Right lobe of liver (tissue), 4 donors: ENCODE data around the gene LDB2.

Experiments used
- POLR2A ChIP-seq: fragments of 450-650 bp; IDR thresholded peaks from one replicate; pipeline ENCODE4 v1.6.1; 2017; ENCODE audit warnings: antibody characterized with exemption, mild to moderate bottlenecking
- TF ChIP-seq, protein P1 (sequence below), 4 donors: fragments of 200-600 bp in 3 of 4; fragments of 450-650 bp in 1 of 4; IDR thresholded peaks; one replicate each; pipeline versions ENCODE4 v1.5.1 to v1.8.0; 2016 to 2022; ENCODE audit warnings: antibody characterized with exemption in 4 of 4, mild to moderate bottlenecking in 2 of 4
- donor health status: DM: no; HTN: no; CAD: no.
- donor health status: DM: no; HTN: no; CAD: no.
- donor health status: DM: no; HTN: yes; CAD: no.

DNA sequence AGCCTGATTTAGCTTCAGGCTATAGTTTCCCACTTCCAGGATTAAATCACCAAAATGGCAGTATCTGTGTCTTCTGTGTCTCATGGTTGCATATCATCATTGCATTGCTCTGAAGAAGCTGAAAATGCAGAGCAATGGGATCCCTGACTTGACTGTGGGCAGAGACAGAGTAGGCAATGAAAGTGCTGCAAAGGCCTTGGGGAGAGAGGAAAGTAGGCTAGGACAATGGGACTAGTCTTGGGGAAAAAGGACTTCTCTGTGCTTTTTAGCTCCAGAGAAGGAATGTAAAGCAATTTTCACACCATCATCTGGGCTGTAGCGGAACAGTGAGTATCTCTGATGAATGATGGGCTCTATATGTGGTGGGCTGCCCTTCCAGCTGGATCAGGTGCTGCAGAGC, 202.5 kb downstream of the LDB2 start:
- TF ChIP-seq, protein P1, sequence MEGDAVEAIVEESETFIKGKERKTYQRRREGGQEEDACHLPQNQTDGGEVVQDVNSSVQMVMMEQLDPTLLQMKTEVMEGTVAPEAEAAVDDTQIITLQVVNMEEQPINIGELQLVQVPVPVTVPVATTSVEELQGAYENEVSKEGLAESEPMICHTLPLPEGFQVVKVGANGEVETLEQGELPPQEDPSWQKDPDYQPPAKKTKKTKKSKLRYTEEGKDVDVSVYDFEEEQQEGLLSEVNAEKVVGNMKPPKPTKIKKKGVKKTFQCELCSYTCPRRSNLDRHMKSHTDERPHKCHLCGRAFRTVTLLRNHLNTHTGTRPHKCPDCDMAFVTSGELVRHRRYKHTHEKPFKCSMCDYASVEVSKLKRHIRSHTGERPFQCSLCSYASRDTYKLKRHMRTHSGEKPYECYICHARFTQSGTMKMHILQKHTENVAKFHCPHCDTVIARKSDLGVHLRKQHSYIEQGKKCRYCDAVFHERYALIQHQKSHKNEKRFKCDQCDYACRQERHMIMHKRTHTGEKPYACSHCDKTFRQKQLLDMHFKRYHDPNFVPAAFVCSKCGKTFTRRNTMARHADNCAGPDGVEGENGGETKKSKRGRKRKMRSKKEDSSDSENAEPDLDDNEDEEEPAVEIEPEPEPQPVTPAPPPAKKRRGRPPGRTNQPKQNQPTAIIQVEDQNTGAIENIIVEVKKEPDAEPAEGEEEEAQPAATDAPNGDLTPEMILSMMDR (IDR thresholded peaks at IDR 0.05), result no peak
- no peak for TF ChIP-seq POLR2A
